ENCODE data around the gene TBCK. TPM values are rescaled to one million over a fixed set of nuclear protein-coding genes. Genes with fewer than 3 reads are reported as not detected.

Gene TBCK
- total and polyA plus RNA-seq, 9 of the 15 experiments (the other 6 are each of a cell fraction or from before 2014, with no cell fraction given): 5.3 to 26.6 (median 16.2) TPM

- TF ChIP-seq ELK3 (CRISPR knock-in tag; IDR thresholded peaks at IDR 0.05) (no peak), CEBPZ (IDR thresholded peaks at IDR 0.05; ENCODE audit: borderline replicate concordance, low read depth, low read length) (no peak), RBBP5 (IDR thresholded peaks at IDR 0.05; ENCODE audit: borderline replicate concordance, insufficient read depth, low read length, poor library complexity, severe bottlenecking) (peak; percentile 91), ZKSCAN1 (IDR thresholded peaks at IDR 0.05; ENCODE audit: low read depth, low read length) (0 out of 2 replicates have a peak, but pooled peaks have one; percentile 8), STAT5A (IDR thresholded peaks at IDR 0.05; ENCODE audit: borderline replicate concordance, low read length) (0 out of 2 replicates have a peak, but pooled peaks have one; percentile 36), FOXA1 (IDR thresholded peaks at IDR 0.05; ENCODE audit: borderline replicate concordance) (no peak), JUN (IDR thresholded peaks at IDR 0.05; ENCODE audit: borderline replicate concordance, low read depth, low read length) (no peak), JUN (CRISPR knock-in tag; IDR thresholded peaks at IDR 0.05; ENCODE audit: borderline replicate concordance) (no peak), EHMT2 (IDR thresholded peaks at IDR 0.05) (peak; percentile 26; the same call in 1 of the 2 replicates), SP2 (IDR thresholded peaks at IDR 0.05; ENCODE audit: extremely low read depth, low read depth, low read length, poor library complexity, severe bottlenecking) (no peak), POLR3A (IDR thresholded peaks at IDR 0.05; ENCODE audit: borderline replicate concordance, extremely low read depth, insufficient read depth, insufficient read length) (no peak), CCNT2 (IDR thresholded peaks at IDR 0.05; ENCODE audit: borderline replicate concordance, extremely low read depth, insufficient read length, low read depth, low read length) (no peak), IRF2 (CRISPR knock-in tag; IDR thresholded peaks at IDR 0.05) (no peak), CBX1 (IDR thresholded peaks at IDR 0.05; ENCODE audit: low read depth) (no peak), MXD1 (CRISPR knock-in tag; IDR thresholded peaks at IDR 0.05; ENCODE audit: borderline replicate concordance, poor library complexity, severe bottlenecking) (peak; percentile 72), ZC3H8 (IDR thresholded peaks at IDR 0.05) (no peak), TARDBP (IDR thresholded peaks at IDR 0.05) (no peak), SUPT5H (IDR thresholded peaks at IDR 0.05) (peak; percentile 86), POLR2H (tag; IDR thresholded peaks at IDR 0.05; ENCODE audit: low read depth) (no peak; the same call in 1 of the 2 replicates), ZC3H4 (CRISPR knock-in tag; IDR thresholded peaks at IDR 0.05; ENCODE audit: borderline replicate concordance) (no peak), HNRNPUL1 (IDR thresholded peaks at IDR 0.05; ENCODE audit: low read length) (no peak), HEY1 (CRISPR knock-in tag; IDR thresholded peaks at IDR 0.05; ENCODE audit: borderline replicate concordance) (no peak), MCM2 (IDR thresholded peaks at IDR 0.05; ENCODE audit: low read depth) (no peak), ZNF668 (CRISPR knock-in tag; IDR thresholded peaks at IDR 0.05) (no peak), ERF (CRISPR knock-in tag; IDR thresholded peaks at IDR 0.05) (no peak)
Measured at GRCh38 chr4:106315968-106316772, at the start of gene TBCK, which contains the start of gene AIMP1 (continued).

All from K562 (cell line).